ENCODE measurements around the gene SLC38A3. TPM values are rescaled to one million over a fixed set of nuclear protein-coding genes. Genes with fewer than 3 reads are reported as not detected.

Gene SLC38A3
- total and polyA plus RNA-seq, 7 donors: 0.12 to 12.7 (median 3.3) TPM

GRCh38 chr3:50157827-50158529 lies 47.1 kb upstream of the SLC38A3 start:
- Histone ChIP-seq H3K9me3 (no peaks in the 10 kb centered on the region), H3K27me3 (ENCODE audit: insufficient read depth in 3 of 3, low read length in 2 of 3) (no peaks in the 10 kb centered on the region), H3K27ac (peak overlapping the region; percentile 2), H3K4me1 (peaks cover 22% of the 10 kb centered on the region), H3K4me3 (no peak overlapping the region), H3K36me3 (ENCODE audit: insufficient read depth in 1 of 2, low read depth in 1 of 2) (peaks cover 0 to 9% of the 10 kb centered on the region in 2 donors)
- WGBS, 3 donors: 77 to 79% (median 79%) methylated on average over 12 of the region's 12 CpGs
- ATAC-seq (no peak), DNase-seq (no peak)
- intact Hi-C loops (cut with DNase I): no loop called here
- no peak for TF ChIP-seq CTCF (IDR thresholded peaks at IDR 0.05)

GRCh38 chr3:50158530-50159146 lies 46.4 kb upstream of the SLC38A3 start:
- intact Hi-C loops (cut with DNase I): no loop called here
- H3K27me3 ChIP-seq (ENCODE audit: insufficient read depth in 3 of 3, low read length in 2 of 3): no peaks in the 10 kb centered on the region
- DNase-seq: no peak
- H3K4me1 ChIP-seq: peaks cover 26% of the 10 kb centered on the region
- H3K9me3 ChIP-seq: no peaks in the 10 kb centered on the region
- peaks cover 0 to 9% of the 10 kb centered on the region in 2 donors for H3K36me3 ChIP-seq (ENCODE audit: insufficient read depth in 1 of 2, low read depth in 1 of 2)
- whole genome bisulfite sequencing, 3 donors: 70 to 80% (median 79%) methylated on average over 10 of the region's 10 CpGs
- no peak for TF ChIP-seq CTCF (IDR thresholded peaks at IDR 0.05)
- peak overlapping the region; percentile 2 for H3K27ac ChIP-seq
- H3K4me3 ChIP-seq: no peak overlapping the region
- no peak for ATAC-seq

- no peak for TF ChIP-seq CTCF (IDR thresholded peaks at IDR 0.05)
- H3K4me1 ChIP-seq: peaks cover 44% of the 10 kb centered on the region
- H3K27ac ChIP-seq: peak overlapping the region; percentile 55
- H3K4me3 ChIP-seq: no peak overlapping the region
- H3K27me3 ChIP-seq (ENCODE audit: insufficient read depth in 3 of 3, low read length in 2 of 3): no peaks in the 10 kb centered on the region
- WGBS, 3 donors: 59 to 62% (median 61%) methylated on average over 6 to 7 of the region's 7 CpGs
- H3K9me3 ChIP-seq: no peaks in the 10 kb centered on the region
- H3K36me3 ChIP-seq (ENCODE audit: insufficient read depth in 1 of 2, low read depth in 1 of 2): peaks cover 0 to 9% of the 10 kb centered on the region in 2 donors
- intact Hi-C loops (cut with DNase I): no loop called here
- DNase-seq: no peak
- no peak for ATAC-seq
These were observed 44.5 kb upstream of the SLC38A3 start for GRCh38 chr3:50160561-50160983.

- peaks cover 0 to 9% of the 10 kb centered on the region in 2 donors for H3K36me3 ChIP-seq (ENCODE audit: insufficient read depth in 1 of 2, low read depth in 1 of 2)
- WGBS, 3 donors: 54 to 61% (median 60%) methylated on average over 13 of the region's 13 CpGs
- intact Hi-C loops (cut with DNase I): no loop called here
- peaks cover 44% of the 10 kb centered on the region for H3K4me1 ChIP-seq
- H3K4me3 ChIP-seq: peak overlapping the region; percentile 2
- no peaks in the 10 kb centered on the region for H3K27me3 ChIP-seq (ENCODE audit: insufficient read depth in 3 of 3, low read length in 2 of 3)
- TF ChIP-seq CTCF (IDR thresholded peaks at IDR 0.05): no peak
- peak overlapping the region; percentile 55 for H3K27ac ChIP-seq
- H3K9me3 ChIP-seq: no peaks in the 10 kb centered on the region
- ATAC-seq: no peak
- DNase-seq: no peak
These were observed 43.8 kb upstream of the SLC38A3 start for GRCh38 chr3:50161320-50161719.

All from psoas muscle (tissue), 8 donors.